Limb (tissue), 2 donors: ENCODE results near the gene TAP1.

Experiments used
- DNase-seq, 2 donors: peaks; one replicate each; pipeline ENCODE4 v3.0.0-alpha.2; 2016; ENCODE audit errors: extremely low spot score in 2 of 2

The TAP1 gene

DNA sequence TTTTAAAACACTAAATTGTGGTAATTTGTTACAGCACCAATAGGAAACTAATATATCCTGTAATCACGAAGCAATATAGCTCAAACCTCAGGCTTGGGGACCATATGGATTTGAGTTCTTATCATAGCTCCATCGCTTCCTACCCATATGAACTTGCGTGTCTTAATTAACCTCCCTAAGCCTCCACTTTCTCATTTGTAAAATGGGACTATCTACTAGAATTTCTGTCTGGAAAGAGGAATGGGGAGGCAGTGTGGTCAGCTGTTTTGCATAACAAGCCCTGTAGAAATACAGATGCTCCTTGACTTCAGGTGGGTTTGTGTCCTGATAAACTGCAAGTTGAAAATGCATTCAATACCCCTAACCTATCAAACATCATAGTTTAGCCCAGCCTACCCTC is 53.8 kb downstream of the TAP1 start:
- DNase-seq = no peak

DNA sequence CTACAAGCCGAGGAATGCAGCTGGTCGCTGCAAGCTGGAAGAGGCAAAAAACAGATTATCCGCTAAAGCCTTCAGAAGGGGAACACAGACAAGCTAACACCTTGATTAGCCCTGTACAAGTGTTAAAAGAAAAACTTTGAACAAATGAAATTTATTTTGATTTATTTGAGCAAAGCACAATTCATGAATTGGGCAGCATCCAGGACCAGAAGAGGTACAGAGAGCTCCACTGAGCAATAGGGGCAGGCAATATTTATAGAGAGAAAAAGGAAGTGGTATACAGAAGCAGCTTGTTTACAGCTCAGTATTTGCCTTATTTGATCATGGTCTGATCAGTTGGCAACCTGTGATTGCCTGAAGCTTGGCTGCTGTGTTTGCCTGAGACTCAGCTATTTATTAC is 54.3 kb downstream of the TAP1 start:
- DNase-seq = no peak

DNA sequence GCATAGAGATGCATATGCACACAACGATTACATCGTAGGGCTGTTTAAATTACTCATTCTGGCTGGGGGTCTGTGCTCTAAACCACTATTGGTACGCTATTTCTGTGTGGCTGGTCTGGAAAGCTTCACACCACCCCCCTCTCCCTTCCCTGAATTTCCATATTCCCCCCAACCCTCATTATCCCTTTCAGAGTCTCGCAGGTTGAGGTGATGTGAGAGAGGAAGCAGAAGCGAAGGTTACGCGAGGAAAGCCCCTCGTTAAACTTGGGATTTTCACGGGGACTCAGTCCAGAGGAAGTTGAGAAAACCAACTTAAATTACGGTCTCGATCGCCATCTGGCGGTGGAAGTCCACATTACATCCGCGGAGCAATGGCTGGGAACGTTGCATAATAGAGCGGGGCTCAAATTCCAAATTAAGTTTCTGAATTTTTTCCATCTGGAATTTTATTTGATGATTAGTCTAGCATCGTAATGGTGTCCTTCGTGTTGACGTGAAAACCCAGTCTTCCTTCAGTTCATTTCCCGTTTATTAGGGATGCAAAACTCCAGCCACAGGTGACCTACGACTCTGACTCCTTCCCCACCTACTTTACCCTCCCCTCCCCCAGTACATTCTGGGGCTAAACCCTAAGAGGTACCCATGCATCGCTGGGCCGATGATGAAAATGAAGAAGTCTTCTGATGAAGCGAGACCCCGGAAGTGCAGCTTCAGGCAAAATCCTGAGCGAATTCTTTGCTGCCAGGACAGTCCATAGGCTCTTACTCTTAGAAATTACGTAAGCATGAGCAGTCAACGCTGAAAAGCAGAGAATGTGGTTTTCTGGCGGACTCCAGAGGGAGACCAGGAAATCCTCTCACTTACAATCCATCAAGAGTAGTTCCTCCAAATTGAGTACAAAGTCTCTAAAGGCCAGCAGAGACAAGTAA is 56.4 kb downstream of the TAP1 start:
- DNase-seq = peak; percentile 79 to 85
